Activated CD4-positive, alpha-beta memory T cell treated with anti-CD3 and anti-CD28 coated beads, Interleukin-2, amount 10 ng/mL, durations not matched to agents 7 days and 5 days (primary cell): Measurements from ENCODE around the gene ZDHHC11. TPM values are rescaled to one million over a fixed set of nuclear protein-coding genes. Genes with fewer than 3 reads are reported as not detected.

Experiments
- total RNA-seq, 2 experiments: library from RNA; stranded (reverse); gene quantifications; one replicate each; pipeline ENCODE4 v1.2.3, GENCODE V29; 2021

The ZDHHC11 gene
- total RNA-seq, 2 experiments from 2014 or later, result 5.8 to 6.6 TPM

Other genes starting within 250 kb of the ZDHHC11 start
- 10 to 100 TPM; 24.1 to 24.2 TPM for gene CEP72, start 238.6 kb downstream of the ZDHHC11 start, total RNA-seq
- gene TPPP, start 157.6 kb downstream of the ZDHHC11 start, total RNA-seq, result under 1 TPM; 0.10 to 0.15 TPM
- not detected for gene ZDHHC11B, start 66.3 kb downstream of the ZDHHC11 start, total RNA-seq
- gene BRD9, start 41.8 kb upstream of the ZDHHC11 start, total RNA-seq, result 10 to 100 TPM; 52.3 to 54.0 TPM
- 10 to 100 TPM; 26.6 to 28.8 TPM for gene TRIP13, start 41.9 kb upstream of the ZDHHC11 start, total RNA-seq
- gene NKD2, start 157.8 kb upstream of the ZDHHC11 start, total RNA-seq, result 1 to 10 TPM; 3.6 to 3.7 TPM